ENCODE data around the gene MEF2C. TPM values are rescaled to one million over a fixed set of nuclear protein-coding genes. Genes with fewer than 3 reads are reported as not detected.

MEF2C gene
- polyA plus RNA-seq, 3 donors: 41.3 to 54.4 (median 43.5) TPM

DNA sequence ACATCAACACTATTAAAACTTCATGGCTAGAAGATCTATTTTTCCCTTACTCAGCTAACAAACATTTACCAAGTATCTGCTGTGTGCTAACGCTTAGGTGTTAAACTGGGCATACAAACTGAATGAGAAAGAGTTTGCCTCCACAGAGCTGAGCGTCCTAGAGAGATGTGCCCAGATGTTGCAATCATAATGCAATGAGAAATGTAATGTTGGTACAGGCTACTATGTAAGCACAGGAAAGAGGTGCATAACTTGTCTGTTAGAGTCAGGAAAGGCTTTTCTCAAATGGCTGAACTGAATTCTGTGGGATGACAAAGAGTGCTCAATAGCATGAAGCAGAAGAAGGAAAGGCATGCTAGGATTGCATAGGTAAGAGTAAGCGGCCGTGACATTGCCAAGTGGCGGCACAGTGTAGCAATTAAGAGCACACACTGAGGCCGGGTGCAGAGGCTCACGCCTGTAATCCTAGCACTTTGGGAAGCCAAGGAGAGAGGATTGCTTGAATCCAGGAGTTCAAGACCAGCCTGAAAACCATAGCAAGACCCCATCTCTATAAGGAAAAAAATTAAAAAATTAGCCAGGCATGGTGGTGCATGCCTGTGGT lies 137.8 kb downstream of the MEF2C start:
- no peak for DNase-seq (ENCODE audit: extremely low read depth in 1 of 11, low read depth in 9 of 11, low spot score in 4 of 11)

DNA sequence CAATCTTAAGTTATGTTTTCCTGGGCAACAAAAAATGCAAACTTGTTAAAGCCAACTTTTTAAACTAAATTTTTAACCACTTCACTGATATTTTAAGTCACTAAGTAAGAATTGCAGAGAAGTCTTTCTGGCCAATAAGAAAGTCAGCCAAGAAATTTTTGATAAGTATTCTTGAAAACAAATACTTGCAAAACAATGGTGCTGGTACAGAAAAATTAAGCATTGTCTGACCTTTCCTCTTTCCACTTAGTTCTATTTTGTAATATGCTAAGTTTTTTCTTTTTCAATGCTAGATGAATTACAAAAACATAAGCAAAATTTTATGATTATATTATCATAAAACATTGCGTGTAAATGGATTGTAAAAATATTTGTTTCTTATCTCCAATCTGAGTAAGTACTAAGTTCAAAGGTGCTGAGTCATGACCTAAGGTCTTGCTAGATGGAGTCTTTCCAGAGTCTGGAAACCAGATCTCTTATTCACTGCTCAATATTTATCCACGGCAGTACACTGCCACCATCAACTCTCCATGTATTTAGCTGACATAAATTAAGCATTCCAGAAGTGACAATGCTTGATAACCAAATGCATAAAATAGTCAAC lies 139.7 kb downstream of the MEF2C start:
- no peak for DNase-seq (ENCODE audit: extremely low read depth in 1 of 11, low read depth in 9 of 11, low spot score in 4 of 11)

DNA sequence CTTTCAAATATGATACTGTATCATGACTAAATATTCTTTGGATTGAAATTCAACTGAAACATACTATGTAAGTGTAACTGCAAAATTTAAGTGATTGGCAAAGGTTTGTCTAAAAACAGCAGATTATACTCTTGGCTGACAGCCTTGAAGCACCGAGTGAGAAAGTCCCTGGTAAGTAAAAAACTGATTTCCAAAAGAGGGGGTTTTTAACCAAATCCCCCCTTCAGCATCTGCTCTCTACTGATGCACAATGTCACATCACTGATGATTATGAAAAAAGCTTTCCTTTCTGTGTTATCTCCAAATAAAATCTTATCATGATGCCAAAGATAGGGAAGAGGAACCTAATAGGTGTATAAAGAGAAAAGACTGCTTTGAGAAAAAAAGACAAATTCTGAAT lies 141.0 kb downstream of the MEF2C start:
- DNase-seq (ENCODE audit: extremely low read depth in 1 of 11, low read depth in 9 of 11, low spot score in 4 of 11): no peak

DNA sequence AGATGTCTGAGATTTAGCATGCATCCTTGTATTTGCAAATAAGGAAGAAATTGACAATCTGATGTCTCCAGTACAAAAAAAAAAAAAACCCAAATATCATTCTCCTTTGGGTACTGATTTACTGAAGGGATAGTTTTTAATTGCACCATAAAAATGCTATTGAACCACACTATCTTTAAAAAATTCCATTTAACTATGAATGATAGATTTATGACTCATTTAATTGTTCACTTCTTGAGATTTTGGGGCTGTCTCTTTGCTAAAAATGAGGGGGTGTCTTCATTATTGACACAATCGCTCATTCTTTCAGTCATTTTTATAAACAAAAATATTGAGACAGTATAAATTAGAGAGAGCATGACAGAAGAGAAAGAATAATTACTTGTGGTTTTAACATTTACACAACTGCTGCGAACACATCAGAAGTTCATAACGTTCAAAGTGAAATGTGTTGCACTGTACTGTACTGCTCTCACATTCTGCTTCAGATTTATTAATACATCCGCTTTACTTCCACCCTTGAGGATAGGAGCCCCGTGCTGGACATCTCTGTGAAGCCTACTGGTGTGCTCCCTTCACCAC lies 142.3 kb downstream of the MEF2C start:
- DNase-seq (ENCODE audit: extremely low read depth in 1 of 11, low read depth in 9 of 11, low spot score in 4 of 11): no peak

DNA sequence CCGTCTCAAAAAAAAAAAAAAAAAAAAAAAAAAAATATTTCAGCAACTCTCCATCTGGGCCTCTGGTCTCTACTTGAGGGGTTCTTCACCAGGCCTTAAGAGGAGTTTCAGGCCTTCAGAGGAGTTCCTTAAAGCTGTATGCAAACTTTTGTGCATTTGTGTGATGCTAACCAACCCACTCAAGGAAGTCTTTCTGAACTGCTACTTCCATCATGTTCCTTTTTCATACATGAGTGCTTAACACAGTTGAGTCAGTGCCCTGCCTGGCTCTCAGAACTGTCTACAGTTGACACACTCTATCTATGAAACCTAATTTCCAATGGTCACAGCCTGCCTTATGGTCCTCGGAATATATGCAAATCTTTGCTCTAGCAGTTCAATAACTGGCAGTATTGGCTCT lies 146.5 kb downstream of the MEF2C start:
- no peak for DNase-seq (ENCODE audit: extremely low read depth in 1 of 11, low read depth in 9 of 11, low spot score in 4 of 11)

DNA sequence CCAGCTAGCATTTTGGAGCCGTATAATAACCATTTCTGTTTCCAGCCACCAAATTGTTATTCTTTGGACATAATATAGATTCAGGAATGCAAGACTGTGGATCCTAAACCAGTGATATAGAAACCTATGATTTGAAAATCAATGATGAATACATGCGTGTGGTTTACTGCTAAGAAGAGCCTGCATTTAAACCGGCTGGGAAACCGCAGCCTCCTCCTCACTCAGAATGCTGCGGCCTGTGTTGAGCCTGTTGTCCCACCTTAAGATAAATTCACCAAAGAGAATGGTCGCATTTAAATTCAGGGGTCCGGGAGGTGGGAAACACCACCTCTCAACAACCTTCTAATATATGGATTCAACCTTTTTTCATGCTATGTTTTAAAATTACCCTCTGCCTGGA lies 148.0 kb downstream of the MEF2C start:
- no peak for DNase-seq (ENCODE audit: extremely low read depth in 1 of 11, low read depth in 9 of 11, low spot score in 4 of 11)

DNA sequence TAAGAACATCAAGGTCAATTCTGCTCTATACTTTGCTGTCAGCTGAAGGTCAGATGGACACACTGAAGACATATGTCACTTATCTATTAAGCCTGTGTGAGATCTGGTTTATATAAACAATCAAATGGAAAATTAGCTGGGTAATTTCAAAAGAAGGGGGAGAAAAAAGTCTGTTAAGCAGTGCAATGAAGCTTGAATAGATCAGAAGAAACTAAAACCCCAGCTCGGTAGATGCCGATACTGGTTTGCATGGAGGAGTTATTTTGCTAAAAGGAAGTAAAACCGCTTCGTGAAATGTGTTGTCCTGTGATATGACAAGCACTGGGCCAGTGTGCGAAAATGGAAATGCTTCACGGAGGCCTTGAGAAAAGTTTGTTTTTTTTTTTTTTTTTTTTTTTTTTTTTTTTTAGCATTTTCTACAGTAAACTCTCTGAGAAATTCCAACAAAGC lies 148.8 kb downstream of the MEF2C start:
- DNase-seq (ENCODE audit: extremely low read depth in 1 of 11, low read depth in 9 of 11, low spot score in 4 of 11): no peak

DNA sequence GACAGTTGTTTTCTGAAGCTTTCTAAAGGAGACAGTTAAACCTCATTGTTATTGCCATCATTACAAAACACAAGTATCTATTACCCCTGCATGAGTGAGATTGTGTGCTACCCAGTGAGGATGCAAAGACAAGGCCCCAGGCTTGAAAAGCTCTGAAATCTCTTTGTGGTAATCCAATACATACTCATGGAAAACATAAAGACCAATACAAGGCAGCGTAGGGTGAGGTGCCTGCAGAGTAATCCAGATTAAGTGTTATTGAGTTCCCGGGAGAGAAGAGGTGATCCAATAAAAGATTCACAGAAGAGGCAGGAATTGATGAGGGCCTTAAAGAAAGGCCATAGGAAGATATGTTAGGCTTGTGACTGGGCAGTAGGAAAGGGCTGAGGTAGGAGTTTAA lies 150.1 kb downstream of the MEF2C start:
- DNase-seq (ENCODE audit: extremely low read depth in 1 of 11, low read depth in 9 of 11, low spot score in 4 of 11): no peak

DNA sequence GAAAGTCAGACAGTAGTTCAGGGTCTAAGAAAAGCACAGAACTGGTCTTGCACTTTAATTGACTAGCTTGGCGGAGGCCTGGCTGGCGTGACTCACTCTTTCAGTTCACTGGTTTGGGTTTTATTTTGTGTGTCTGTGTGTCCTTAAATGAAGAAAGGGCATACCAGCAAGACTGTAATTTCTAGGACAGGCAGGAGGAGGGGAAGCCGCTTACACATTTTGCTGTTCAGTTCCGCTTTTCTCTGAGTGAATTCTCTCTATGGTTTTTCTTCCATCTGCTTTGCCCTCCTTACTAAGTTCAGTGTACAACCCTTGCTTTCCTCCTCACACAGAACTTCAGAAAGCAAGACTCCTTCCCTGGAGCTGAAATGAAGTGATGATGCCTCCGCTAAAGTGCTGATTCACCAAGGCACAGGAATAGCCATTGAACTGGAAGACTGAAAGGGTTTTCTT lies 150.8 kb downstream of the MEF2C start:
- DNase-seq (ENCODE audit: extremely low read depth in 1 of 11, low read depth in 9 of 11, low spot score in 4 of 11): no peak

DNA sequence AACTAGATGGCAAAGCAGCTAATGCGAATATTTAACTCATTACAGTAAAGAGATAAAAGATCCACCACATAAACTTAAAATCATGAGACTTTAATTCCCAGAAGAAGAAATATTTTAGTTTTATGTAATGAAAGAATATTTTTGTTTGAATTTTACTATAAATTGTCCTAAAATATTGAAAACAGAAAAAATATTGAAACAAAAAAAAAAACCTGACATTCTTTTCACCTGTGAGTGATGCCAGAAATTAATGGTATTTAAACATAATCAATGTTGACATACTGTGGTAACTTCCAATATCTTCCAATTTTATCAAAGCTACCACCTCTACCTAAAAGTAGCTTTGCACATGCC lies 153.2 kb downstream of the MEF2C start:
- no peak for DNase-seq (ENCODE audit: extremely low read depth in 1 of 11, low read depth in 9 of 11, low spot score in 4 of 11)

DNA sequence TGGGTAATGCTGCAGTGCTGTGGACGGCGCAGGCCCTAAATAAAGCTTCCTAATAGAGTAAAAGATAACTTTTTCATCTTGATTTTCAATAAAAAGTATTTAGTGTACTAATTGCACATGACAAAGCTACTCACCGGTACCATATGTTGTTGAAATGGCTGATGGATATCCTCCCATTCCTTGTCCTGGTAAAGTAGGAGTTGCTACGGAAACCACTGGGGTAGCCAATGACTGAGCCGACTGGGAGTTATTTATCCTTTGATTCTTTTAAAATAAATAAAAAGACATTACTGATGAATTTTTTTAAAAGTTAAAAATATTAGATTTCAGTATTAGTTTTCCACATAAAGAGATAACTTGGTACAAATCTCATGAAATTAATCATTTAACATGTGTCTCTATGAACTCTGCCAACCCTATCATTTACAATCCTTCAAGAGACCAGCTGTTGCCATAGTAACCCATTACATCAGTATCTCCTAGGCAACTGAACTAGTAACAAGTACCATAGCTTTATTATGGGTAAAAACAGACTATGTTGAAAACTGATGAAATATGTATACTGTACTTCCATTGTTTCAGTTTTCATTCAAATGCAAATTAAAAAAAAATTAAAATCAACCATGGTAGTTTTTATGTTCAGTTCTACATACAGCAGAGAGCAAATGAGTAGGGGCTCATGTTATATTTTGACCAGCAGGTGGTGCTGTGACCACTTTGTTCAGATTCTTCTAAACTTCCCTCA lies 153.7 kb downstream of the MEF2C start:
- peak; percentile 55 to 80 (median 69) for DNase-seq (ENCODE audit: extremely low read depth in 1 of 11, low read depth in 9 of 11, low spot score in 4 of 11)

DNA sequence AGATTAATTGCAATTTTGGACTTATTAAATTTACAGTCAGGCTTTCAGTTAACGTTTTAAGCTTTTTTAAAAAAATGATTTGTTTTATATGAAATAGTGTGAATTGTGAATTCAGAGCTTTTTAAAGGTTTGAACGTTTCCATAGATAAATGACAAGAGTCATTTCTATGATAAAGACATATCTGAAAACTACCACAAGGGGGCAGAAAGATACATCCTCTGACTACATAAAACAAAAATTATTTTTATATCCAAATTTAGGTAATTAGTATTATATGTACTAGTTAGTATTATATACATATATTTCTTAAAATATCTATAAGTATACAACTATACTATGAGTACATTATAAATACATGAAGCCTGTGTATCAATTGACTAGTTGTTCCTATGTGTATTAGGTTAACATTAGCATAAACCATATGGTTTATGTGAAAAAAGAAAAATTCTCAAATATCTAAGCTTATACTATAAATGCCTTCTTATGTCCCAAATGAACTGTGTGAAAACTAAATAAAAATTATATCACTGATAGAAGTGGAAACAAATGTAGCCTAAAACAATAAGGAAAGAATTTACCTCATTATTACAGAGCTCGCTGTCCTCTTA lies 155.2 kb downstream of the MEF2C start:
- no peak for DNase-seq (ENCODE audit: extremely low read depth in 1 of 11, low read depth in 9 of 11, low spot score in 4 of 11)

DNA sequence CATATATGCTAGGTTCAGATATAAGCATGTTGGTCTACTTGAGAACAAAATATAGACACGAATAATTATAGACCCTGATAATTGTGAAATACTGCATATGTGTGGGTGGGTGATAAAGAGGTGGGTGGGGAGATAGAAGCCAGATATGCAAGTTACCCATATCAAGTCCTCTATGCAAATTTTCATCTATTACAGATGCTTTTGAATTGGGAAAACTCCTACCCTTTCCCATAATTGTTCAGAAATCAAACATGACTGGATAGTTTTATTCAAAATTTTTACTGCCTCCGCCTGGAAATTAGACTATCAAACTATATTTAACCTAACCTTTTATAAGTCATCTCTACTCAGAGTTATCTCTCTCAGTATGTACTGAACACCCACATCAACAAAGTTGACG lies 157.5 kb downstream of the MEF2C start:
- DNase-seq (ENCODE audit: extremely low read depth in 1 of 11, low read depth in 9 of 11, low spot score in 4 of 11): no peak

DNA sequence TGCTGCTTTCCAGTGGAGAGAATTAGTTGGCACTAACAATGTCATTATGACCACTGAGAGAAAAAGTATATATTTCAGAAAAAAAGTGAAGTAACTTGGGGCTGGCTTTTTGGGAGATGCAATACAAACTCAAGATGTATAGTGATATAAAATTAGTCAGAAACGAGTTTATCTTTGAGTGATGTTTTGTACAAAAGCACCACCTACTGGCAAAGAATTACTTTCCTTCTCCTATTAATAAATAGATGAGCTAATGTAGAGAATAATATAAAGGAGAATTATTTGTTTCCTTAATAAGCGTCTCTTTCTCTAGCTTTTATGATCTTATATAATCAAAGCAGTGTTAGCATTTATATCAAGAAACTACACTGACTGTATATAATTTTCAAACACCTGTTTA lies 158.8 kb downstream of the MEF2C start:
- no peak for DNase-seq (ENCODE audit: extremely low read depth in 1 of 11, low read depth in 9 of 11, low spot score in 4 of 11)

DNA sequence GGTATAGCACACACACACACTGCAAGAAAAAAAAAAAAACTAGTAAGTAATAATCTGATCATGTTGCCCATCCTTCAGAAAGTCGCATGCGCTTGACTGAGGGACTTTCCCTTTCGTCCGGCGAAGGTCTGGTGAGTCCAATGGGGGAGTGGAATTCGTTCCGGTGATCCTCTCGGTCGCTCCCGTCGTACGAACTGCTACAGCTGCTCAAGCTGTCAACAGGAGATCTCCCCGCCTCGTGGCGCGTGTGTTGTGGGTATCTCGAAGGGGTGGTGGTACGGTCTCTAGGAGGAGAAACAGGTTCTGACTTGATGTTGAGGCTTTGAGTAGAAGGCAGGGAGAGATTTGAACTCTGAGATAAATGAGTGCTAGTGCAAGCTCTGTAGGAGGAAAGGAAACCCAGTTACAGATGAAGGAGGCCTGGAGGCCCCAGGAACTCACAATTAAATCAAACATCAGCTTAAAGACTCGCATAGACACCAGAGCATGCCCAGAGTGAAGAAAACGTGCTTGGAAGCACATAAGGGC lies 160.4 kb downstream of the MEF2C start:
- DNase-seq (ENCODE audit: extremely low read depth in 1 of 11, low read depth in 9 of 11, low spot score in 4 of 11): no peak

DNA sequence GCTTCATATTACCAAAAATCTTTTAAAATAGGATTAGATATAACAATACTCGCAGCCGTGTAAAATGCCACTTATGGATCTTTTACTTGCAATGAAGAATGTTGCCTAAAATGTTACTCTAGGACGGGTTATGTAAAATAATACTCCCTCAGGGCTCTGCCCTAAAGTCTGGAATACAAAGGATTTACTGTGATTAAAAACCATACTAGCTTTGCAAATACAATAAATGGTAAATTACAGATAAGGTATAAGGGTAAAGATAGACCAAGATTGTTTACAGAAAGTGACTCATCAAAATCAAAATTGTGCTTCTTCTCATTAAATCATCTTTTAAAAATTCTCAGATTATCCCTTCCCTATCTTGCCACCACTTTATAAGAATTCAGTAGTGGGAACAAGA lies 163.6 kb downstream of the MEF2C start:
- DNase-seq (ENCODE audit: extremely low read depth in 1 of 11, low read depth in 9 of 11, low spot score in 4 of 11): no peak

DNA sequence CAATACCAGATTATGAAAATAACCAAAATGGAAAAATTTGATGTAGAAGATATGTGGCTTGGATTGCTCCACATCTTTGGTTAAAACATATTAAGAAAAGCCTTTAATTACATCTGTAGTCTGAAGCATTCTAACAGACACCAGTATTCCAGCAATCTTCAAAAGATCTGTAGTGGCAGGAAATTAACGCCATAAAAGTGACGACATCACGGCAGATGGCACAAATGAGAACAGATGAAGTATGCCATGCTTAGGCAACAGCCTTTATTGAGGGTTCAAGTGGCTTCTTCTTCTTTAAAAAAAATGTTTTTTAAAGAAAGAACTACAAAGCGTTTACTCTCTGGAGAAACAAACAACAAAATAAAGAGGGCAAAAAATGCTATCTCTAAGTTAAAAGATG lies 164.2 kb downstream of the MEF2C start:
- no peak for DNase-seq (ENCODE audit: extremely low read depth in 1 of 11, low read depth in 9 of 11, low spot score in 4 of 11)

DNA sequence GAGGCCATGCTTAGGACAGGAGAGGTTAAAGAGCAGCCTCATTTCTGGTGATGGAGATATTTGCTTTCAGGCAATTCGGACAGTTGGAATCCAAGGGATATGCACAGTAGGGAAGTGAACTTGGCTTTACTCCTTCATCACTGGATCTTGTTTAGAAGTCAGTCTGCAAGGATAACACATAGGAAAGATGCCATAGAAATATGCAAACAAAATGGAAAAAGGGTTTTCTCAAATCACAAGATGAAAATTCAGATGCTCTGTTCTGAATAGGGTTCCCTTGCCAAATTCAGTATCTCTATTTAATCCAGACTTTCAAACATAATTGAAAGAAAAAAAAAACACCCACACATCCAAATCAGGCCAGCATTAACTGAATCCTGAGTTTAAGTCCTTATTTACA lies 166.9 kb downstream of the MEF2C start:
- no peak for DNase-seq (ENCODE audit: extremely low read depth in 1 of 11, low read depth in 9 of 11, low spot score in 4 of 11)

DNA sequence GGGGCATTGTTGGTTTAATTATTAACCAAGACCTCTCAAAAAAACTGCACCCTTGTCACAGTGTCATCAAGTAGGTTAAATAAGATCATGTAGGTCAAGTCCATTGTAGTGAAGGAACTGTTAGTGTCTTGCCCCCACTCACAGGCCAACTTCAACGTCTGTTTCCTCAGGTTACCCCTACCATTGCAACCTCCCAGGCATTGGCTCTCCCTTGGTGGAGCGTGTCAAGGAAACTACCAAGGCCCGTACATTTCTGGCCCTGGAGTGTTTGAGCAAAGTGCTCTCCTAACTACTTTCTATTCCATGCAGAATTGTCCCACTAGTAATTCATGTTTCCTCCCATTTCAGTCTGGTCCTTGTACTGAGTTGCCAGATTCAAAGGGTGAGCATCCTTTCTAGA lies 167.5 kb downstream of the MEF2C start:
- DNase-seq (ENCODE audit: extremely low read depth in 1 of 11, low read depth in 9 of 11, low spot score in 4 of 11): no peak

DNA sequence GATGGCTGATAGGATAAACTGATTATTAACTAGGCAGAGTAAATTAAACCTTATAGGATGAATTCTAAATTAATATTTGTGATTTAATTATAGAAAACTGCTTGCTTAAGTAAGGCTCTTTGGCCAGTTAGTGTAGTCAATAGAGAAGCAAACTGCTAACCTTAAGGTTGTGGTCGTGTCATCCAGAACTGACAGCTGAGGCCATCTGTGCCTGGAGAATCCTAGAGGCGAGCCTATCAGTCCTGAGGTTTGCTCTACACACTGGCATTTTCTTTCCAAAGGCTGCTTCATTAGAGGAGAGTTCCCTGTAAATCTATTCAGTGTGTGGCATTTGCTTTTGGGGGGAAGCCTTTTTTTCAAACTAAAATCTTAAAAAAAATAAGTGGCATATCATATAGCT lies 169.2 kb downstream of the MEF2C start:
- no peak for DNase-seq (ENCODE audit: extremely low read depth in 1 of 11, low read depth in 9 of 11, low spot score in 4 of 11)
